ENCODE data around the gene TIMM21. TPM values are rescaled to one million over a fixed set of nuclear protein-coding genes. Genes with fewer than 3 reads are reported as not detected.

The TIMM21 gene
- total and polyA plus RNA-seq, 8 donors = 22.1 to 54.3 (median 45.9) TPM

- intact Hi-C loops (cut with DNase I) = no loop called here
- no peak for DNase-seq
Observed at GRCh38 chr18:74152270-74152669, 3.9 kb downstream of the TIMM21 start.

GRCh38 chr18:74152857-74153256 is 4.5 kb downstream of the TIMM21 start:
- ATAC-seq (no peak), DNase-seq (no peak)
- H3K27me3 ChIP-seq = no peaks in the 10 kb centered on the region
- no peak overlapping the region for H3K4me3 ChIP-seq
- peaks cover 18 to 31% of the 10 kb centered on the region in 2 donors for H3K4me1 ChIP-seq
- H3K36me3 ChIP-seq = peaks cover 0 to 37% of the 10 kb centered on the region in 2 donors
- H3K27ac ChIP-seq = no peak overlapping the region
- TF ChIP-seq CTCF (IDR thresholded peaks at IDR 0.05) = no peak
- intact Hi-C loops (cut with DNase I) = no loop called here
- H3K9me3 ChIP-seq = no peaks in the 10 kb centered on the region

More at GRCh38 chr18:74152270-74152669, 3.9 kb downstream of the TIMM21 start:
- peaks cover 0 to 31% of the 10 kb centered on the region in 2 donors for H3K36me3 ChIP-seq
- H3K27ac ChIP-seq = no peak overlapping the region
- H3K4me1 ChIP-seq = peaks cover 18 to 33% of the 10 kb centered on the region in 2 donors
- TF ChIP-seq CTCF (IDR thresholded peaks at IDR 0.05) = no peak
- H3K27me3 ChIP-seq = no peaks in the 10 kb centered on the region
- H3K9me3 ChIP-seq = no peaks in the 10 kb centered on the region
- ATAC-seq = no peak
- no peak overlapping the region for H3K4me3 ChIP-seq

- no peak for TF ChIP-seq CTCF (IDR thresholded peaks at IDR 0.05)
- H3K9me3 ChIP-seq = no peaks in the 10 kb centered on the region
- H3K36me3 ChIP-seq = peaks cover 0 to 42% of the 10 kb centered on the region in 2 donors
- H3K27me3 ChIP-seq = no peaks in the 10 kb centered on the region
- no peak overlapping the region for H3K27ac ChIP-seq
- DNase-seq = no peak
- peaks cover 18 to 31% of the 10 kb centered on the region in 2 donors for H3K4me1 ChIP-seq
- no peak for ATAC-seq
- no peak overlapping the region for H3K4me3 ChIP-seq
- intact Hi-C loops (cut with DNase I) = no loop called here
Observed at GRCh38 chr18:74153377-74153776, 5.1 kb downstream of the TIMM21 start.

- DNase-seq (no peak), ATAC-seq (no peak)
- intact Hi-C loops (cut with DNase I) = no loop called here
- Histone ChIP-seq H3K36me3 (peaks cover 0 to 46% of the 10 kb centered on the region in 2 donors), H3K27me3 (no peaks in the 10 kb centered on the region), H3K9me3 (no peaks in the 10 kb centered on the region), H3K4me1 (peaks cover 18 to 29% of the 10 kb centered on the region in 2 donors), H3K27ac (no peak overlapping the region), H3K4me3 (no peak overlapping the region)
- no peak for TF ChIP-seq CTCF (IDR thresholded peaks at IDR 0.05)
Observed at GRCh38 chr18:74153793-74154192, 5.5 kb downstream of the TIMM21 start.

GRCh38 chr18:74154716-74155115 is 6.4 kb downstream of the TIMM21 start:
- Histone ChIP-seq H3K4me1 (peaks cover 9 to 20% of the 10 kb centered on the region in 2 donors), H3K36me3 (peaks cover 0 to 55% of the 10 kb centered on the region in 2 donors), H3K4me3 (no peak overlapping the region), H3K27me3 (no peaks in the 10 kb centered on the region), H3K27ac (no peak overlapping the region), H3K9me3 (no peaks in the 10 kb centered on the region)
- intact Hi-C loops (cut with DNase I) = no loop called here
- ATAC-seq = no peak
- DNase-seq = no peak
- TF ChIP-seq CTCF (IDR thresholded peaks at IDR 0.05) = no peak
